OCI-LY1 (cell line): ENCODE measurements around the gene LGMN.

ENCODE experiments used
- H2AFZ ChIP-seq: fragments of 200-600 bp; sonication (generic), shearing (Covaris generic); 2 replicates; pipeline ENCODE4 v1.6.0; 2014; ENCODE audit warnings: antibody characterized with exemption, mild to moderate bottlenecking, low read length
- H3F3A ChIP-seq: fragments of 200-600 bp; sonication (generic), shearing (Covaris generic); 2 replicates; pipeline ENCODE4 v1.6.0; 2014; ENCODE audit warnings: mild to moderate bottlenecking, antibody characterized with exemption, low read length, moderate library complexity; ENCODE audit not compliant: insufficient read depth
- H3K27ac ChIP-seq: fragments of 200-600 bp; sonication (generic); 2 replicates; pipeline ENCODE4 v1.5.1; 2014; ENCODE audit warnings: low read length, mixed run types, mild to moderate bottlenecking, low read depth; ENCODE audit not compliant: poor library complexity, severe bottlenecking
- H3K27me3 ChIP-seq: fragments of 200-600 bp; sonication (generic); 2 replicates; pipeline ENCODE4 v1.6.0; 2014; ENCODE audit warnings: antibody characterized with exemption, mild to moderate bottlenecking, low read length, moderate library complexity; ENCODE audit not compliant: insufficient read depth
- H3K36me3 ChIP-seq: fragments of 200-600 bp; sonication (generic); 2 replicates; pipeline ENCODE4 v1.6.1; 2014; ENCODE audit warnings: mild to moderate bottlenecking, antibody characterized with exemption, low read length, moderate library complexity, mixed read lengths; ENCODE audit not compliant: insufficient read depth
- H3K4me1 ChIP-seq: fragments of 200-600 bp; sonication (generic); 2 replicates; pipeline ENCODE4 v1.5.1; 2014; ENCODE audit warnings: mild to moderate bottlenecking, low read length, moderate library complexity; ENCODE audit not compliant: insufficient read depth, severe bottlenecking
- H3K4me2 ChIP-seq: fragments of 200-600 bp; sonication (generic), shearing (Covaris generic); 2 replicates; pipeline ENCODE4 v1.6.1; 2014; ENCODE audit warnings: low read length
- H3K4me3 ChIP-seq: fragments of 200-600 bp; sonication (generic); 2 replicates; pipeline ENCODE4 v1.5.1; 2014; ENCODE audit warnings: low read length, low read depth, mild to moderate bottlenecking, mixed read lengths; ENCODE audit not compliant: poor library complexity, severe bottlenecking
- H3K79me2 ChIP-seq: fragments of 200-600 bp; shearing (Covaris generic); 2 replicates; pipeline ENCODE4 v1.6.1; 2016; ENCODE audit warnings: mixed run types, low read length, mixed read lengths; ENCODE audit not compliant: insufficient read depth
- H3K9ac ChIP-seq: fragments of 200-600 bp; sonication (generic), shearing (Covaris generic); 2 replicates; pipeline ENCODE4 v1.6.1; 2014; ENCODE audit warnings: mild to moderate bottlenecking, low read length, mixed read lengths
- H3K9me2 ChIP-seq: fragments of 200-600 bp; sonication (generic), shearing (Covaris generic); 2 replicates; pipeline ENCODE4 v1.6.1; 2014; ENCODE audit warnings: low read depth, mild to moderate bottlenecking, low read length, mixed read lengths
- H3K9me3 ChIP-seq: fragments of 200-600 bp; shearing (Covaris generic); 2 replicates; pipeline ENCODE4 v1.6.1; 2014; ENCODE audit warnings: low read length, mixed read lengths
- H4K20me1 ChIP-seq: fragments of 200-600 bp; sonication (generic), shearing (Covaris generic); 2 replicates; pipeline ENCODE4 v1.6.0; 2016; ENCODE audit warnings: mild to moderate bottlenecking, low read length; ENCODE audit not compliant: insufficient read depth
- CTCF ChIP-seq: fragments of 200-600 bp; sonication (generic), shearing (Covaris generic); IDR thresholded peaks from 2 replicates; pipeline ENCODE4 v1.5.1; 2017; ENCODE audit warnings: mild to moderate bottlenecking, antibody characterized with exemption, low read length, moderate library complexity, mixed read lengths
- EZH2 ChIP-seq: fragments of 200-600 bp; sonication (generic), shearing (Covaris generic); IDR thresholded peaks from 2 replicates; pipeline ENCODE4 v1.8.0; 2017; ENCODE audit warnings: borderline replicate concordance, mixed run types, mild to moderate bottlenecking, antibody characterized with exemption, low read length, moderate library complexity, mixed read lengths

LGMN gene

GRCh38 chr14:92734618-92735017 is 13.8 kb downstream of the LGMN start:
- Histone ChIP-seq H3K9me3 (no peaks in the 10 kb centered on the region), H3K27me3 (peaks cover 4% of the 10 kb centered on the region; the same call in 1 of the 2 replicates), H3K9ac (no peak overlapping the region), H3F3A (no peaks in the 10 kb centered on the region), H3K36me3 (no peaks in the 10 kb centered on the region), H3K27ac (no peak overlapping the region), H3K4me3 (no peak overlapping the region), H3K4me2 (no peak overlapping the region), H3K79me2 (no peaks in the 10 kb centered on the region), H4K20me1 (no peaks in the 10 kb centered on the region), H3K4me1 (no peaks in the 10 kb centered on the region), H2AFZ (no peak overlapping the region), H3K9me2 (no peaks in the 10 kb centered on the region)
- no peak for TF ChIP-seq CTCF
- no peak for TF ChIP-seq EZH2

GRCh38 chr14:92733007-92733406 is 15.4 kb downstream of the LGMN start:
- Histone ChIP-seq H3K9me3 (no peaks in the 10 kb centered on the region), H3K79me2 (no peaks in the 10 kb centered on the region), H3K36me3 (no peaks in the 10 kb centered on the region), H3K4me3 (no peak overlapping the region), H3F3A (no peaks in the 10 kb centered on the region), H4K20me1 (no peaks in the 10 kb centered on the region), H3K27ac (no peak overlapping the region), H3K4me1 (no peaks in the 10 kb centered on the region), H3K27me3 (peaks cover 4% of the 10 kb centered on the region; the same call in 1 of the 2 replicates), H3K9me2 (no peaks in the 10 kb centered on the region), H3K9ac (no peak overlapping the region), H3K4me2 (no peak overlapping the region), H2AFZ (no peak overlapping the region)
- TF ChIP-seq CTCF, result no peak
- no peak for TF ChIP-seq EZH2

GRCh38 chr14:92731622-92732115 is 16.8 kb downstream of the LGMN start:
- Histone ChIP-seq H4K20me1 (no peaks in the 10 kb centered on the region), H3K4me1 (no peaks in the 10 kb centered on the region)
- no peak for TF ChIP-seq CTCF
- no peak for TF ChIP-seq EZH2

More at GRCh38 chr14:92731622-92732115, 16.8 kb downstream of the LGMN start:
- no peaks in the 10 kb centered on the region for H3K9me2 ChIP-seq
- H3K27ac ChIP-seq, result no peak overlapping the region
- no peaks in the 10 kb centered on the region for H3K9me3 ChIP-seq
- H3K9ac ChIP-seq, result no peak overlapping the region
- H3K4me3 ChIP-seq, result no peak overlapping the region
- no peaks in the 10 kb centered on the region for H3K36me3 ChIP-seq
- no peaks in the 10 kb centered on the region for H3K79me2 ChIP-seq
- H3F3A ChIP-seq, result no peaks in the 10 kb centered on the region
- no peak overlapping the region for H3K4me2 ChIP-seq
- no peak overlapping the region for H2AFZ ChIP-seq
- H3K27me3 ChIP-seq, result peaks cover 4% of the 10 kb centered on the region; the same call in 1 of the 2 replicates
